Calu3 (cell line): ENCODE data around the gene TMEM60. TPM values are rescaled to one million over a fixed set of nuclear protein-coding genes. Genes with fewer than 3 reads are reported as not detected.
"Not testable (repeated sequence)": the region's sequence is repeated elsewhere in the genome, so short reads cannot be mapped to it uniquely, and the experiment has no call there.

ENCODE experiments used
- BruUV-seq: library from RNA; stranded (reverse); fragments of 400-500 nt; replicated peaks from 2 replicates; lab custom pipeline; 2021; lab: Mats Ljungman, UMichigan
- CTCF ChIA-PET: fragments of 300-600 bp; sonication (Branson Sonifier 250); formaldehyde crosslinking; loops from one replicate; lab custom pipeline; 2022; ENCODE audit warnings: antibody characterized with exemption; lab: Charles Lee
- DNase-seq: peaks from one replicate; pipeline ENCODE4 v3.0.0; 2022
- H3K27ac Mint-ChIP-seq: one replicate; pipeline ENCODE4 v1.8.0; 2022; ENCODE audit warnings: mixed read lengths; ENCODE audit not compliant: unreplicated experiment
- H3K27me3 Mint-ChIP-seq: one replicate; pipeline ENCODE4 v1.8.0; 2022; ENCODE audit warnings: mixed read lengths; ENCODE audit not compliant: unreplicated experiment
- H3K36me3 Mint-ChIP-seq: one replicate; pipeline ENCODE4 v1.8.0; 2022; ENCODE audit warnings: mild to moderate bottlenecking, moderate library complexity, mixed read lengths; ENCODE audit not compliant: insufficient read depth, unreplicated experiment
- H3K4me1 Mint-ChIP-seq: one replicate; pipeline ENCODE4 v1.8.0; 2022; ENCODE audit warnings: mild to moderate bottlenecking, low read depth, mixed read lengths; ENCODE audit not compliant: unreplicated experiment
- H3K4me3 Mint-ChIP-seq: one replicate; pipeline ENCODE4 v1.8.0; 2022; ENCODE audit warnings: mild to moderate bottlenecking, low read depth, moderate library complexity, mixed read lengths; ENCODE audit not compliant: unreplicated experiment
- H3K9me3 Mint-ChIP-seq: one replicate; pipeline ENCODE4 v1.8.0; 2022; ENCODE audit warnings: low read depth, mixed read lengths; ENCODE audit not compliant: unreplicated experiment
- CTCF ChIP-seq: fragments of 200-600 bp; IDR thresholded peaks from one replicate; pipeline ENCODE4 v1.8.0; 2022; ENCODE audit warnings: antibody characterized with exemption; ENCODE audit not compliant: unreplicated experiment
- intact Hi-C: fragments of 100-400 bp; cut with micrococcal nuclease; formaldehyde crosslinking; loops from one replicate; pipeline ENCODE4 v1.10.0; 2022; ENCODE audit not compliant: unreplicated experiment
- total RNA-seq: library from RNA; stranded (reverse); gene quantifications from 2 replicates; pipeline ENCODE4 v1.2.3, GENCODE V29; 2022

TMEM60 gene
- total RNA-seq, 1 experiment from 2014 or later, result 9.6 TPM

DNA sequence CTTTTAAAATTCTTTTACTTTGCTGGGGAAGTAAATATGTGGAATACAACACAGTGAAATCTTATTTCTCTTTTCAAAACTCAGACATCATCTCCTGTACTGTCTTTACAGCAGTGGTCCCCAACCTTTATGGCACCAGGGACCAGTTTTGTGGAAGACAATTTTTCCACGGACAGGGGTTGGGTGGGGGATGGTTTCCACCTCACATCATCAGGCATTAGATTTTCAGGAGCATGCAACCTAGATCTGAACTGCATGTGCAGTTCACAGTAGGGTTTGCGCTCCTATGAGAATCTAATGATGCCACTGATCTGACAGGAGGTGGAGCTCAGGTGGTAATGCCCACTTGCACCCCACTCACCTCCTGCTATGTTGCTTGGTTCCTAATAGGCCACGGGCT lies 12.2 kb downstream of the TMEM60 start:
- Mint-ChIP-seq H3K4me1 (no peaks in the 10 kb centered on the region), H3K4me3 (no peak overlapping the region), H3K27me3 (no peaks in the 10 kb centered on the region), H3K9me3 (no peaks in the 10 kb centered on the region), H3K27ac (no peak overlapping the region), H3K36me3 (no peaks in the 10 kb centered on the region)
- no peak for TF ChIP-seq CTCF
- intact Hi-C loops, result no loop called here
- no peak for DNase-seq
- CTCF ChIA-PET, result no interaction called here
- no TSS peak for BruUV-seq

GRCh38 chr7:77784426-77784825 lies 13.8 kb downstream of the TMEM60 start:
- BruUV-seq, H3K27me3 Mint-ChIP-seq, H3K4me1 Mint-ChIP-seq: not testable (repeated sequence)

GRCh38 chr7:77783545-77783944 lies 14.7 kb downstream of the TMEM60 start:
- no TSS peak for BruUV-seq
- Mint-ChIP-seq H3K4me1 (no peaks in the 10 kb centered on the region), H3K4me3 (no peak overlapping the region), H3K27me3 (no peaks in the 10 kb centered on the region), H3K36me3 (no peaks in the 10 kb centered on the region), H3K9me3 (no peaks in the 10 kb centered on the region), H3K27ac (no peak overlapping the region)
- intact Hi-C loops, result no loop called here
- no peak for DNase-seq
- CTCF ChIA-PET, result no interaction called here
- TF ChIP-seq CTCF, result no peak

More at GRCh38 chr7:77784426-77784825, 13.8 kb downstream of the TMEM60 start:
- H3K27ac Mint-ChIP-seq, H3K36me3 Mint-ChIP-seq, intact Hi-C loops, DNase-seq, H3K4me3 Mint-ChIP-seq, H3K9me3 Mint-ChIP-seq, CTCF ChIA-PET: not testable (repeated sequence)

DNA sequence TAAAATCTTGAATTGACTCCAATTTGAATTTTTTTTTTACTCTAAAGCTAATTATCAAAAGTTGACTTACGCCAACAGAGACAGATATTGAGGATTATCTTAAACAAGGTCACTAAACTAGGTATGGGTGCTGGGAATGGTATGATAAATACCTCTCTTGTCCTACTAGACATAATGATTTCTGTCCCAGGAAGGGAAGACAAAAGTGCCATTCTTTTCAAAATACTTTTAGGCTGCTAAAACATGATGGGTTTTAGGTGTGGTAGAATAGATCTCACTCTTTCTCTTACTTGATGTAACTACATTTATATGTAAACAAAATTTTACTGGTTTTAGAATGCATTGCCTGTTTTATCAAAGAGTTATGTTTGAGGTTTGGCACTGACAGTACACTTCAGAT lies 15.1 kb downstream of the TMEM60 start:
- no peaks in the 10 kb centered on the region for H3K4me1 Mint-ChIP-seq
- H3K9me3 Mint-ChIP-seq, result no peaks in the 10 kb centered on the region
- intact Hi-C loops, result no loop called here
- H3K36me3 Mint-ChIP-seq, result no peaks in the 10 kb centered on the region
- H3K27me3 Mint-ChIP-seq, result no peaks in the 10 kb centered on the region
- CTCF ChIA-PET, result no interaction called here
- no peak for DNase-seq
- H3K27ac Mint-ChIP-seq, result no peak overlapping the region
- no peak for TF ChIP-seq CTCF
- BruUV-seq, result no TSS peak
- no peak overlapping the region for H3K4me3 Mint-ChIP-seq

- Mint-ChIP-seq H3K36me3 (no peaks in the 10 kb centered on the region), H3K27ac (no peak overlapping the region), H3K27me3 (no peaks in the 10 kb centered on the region), H3K4me3 (no peak overlapping the region), H3K9me3 (no peaks in the 10 kb centered on the region), H3K4me1 (no peaks in the 10 kb centered on the region)
- no peak for DNase-seq
- CTCF ChIA-PET, result no interaction called here
- intact Hi-C loops, result no loop called here
- TF ChIP-seq CTCF, result no peak
- no TSS peak for BruUV-seq
Measured at GRCh38 chr7:77782383-77782782, 15.9 kb downstream of the TMEM60 start.
